GM12874 (cell line): ENCODE results near the gene NTN3.
A peak's percentile ranks its signal among the peaks of the same experiment; 100 is the strongest.

ENCODE experiments used
- CTCF ChIP-seq: IDR thresholded peaks from 2 replicates; pipeline ENCODE4 v1.5.1; 2011; ENCODE audit warnings: low read depth, mild to moderate bottlenecking, control low read depth, low read length, moderate library complexity; ENCODE audit not compliant: insufficient read depth

The NTN3 gene

GRCh38 chr16:2470234-2470601 is 879 bp upstream of the NTN3 start:
- no peak for TF ChIP-seq CTCF

GRCh38 chr16:2470603-2471015 is 488 bp upstream of the NTN3 start:
- TF ChIP-seq CTCF, result no peak

GRCh38 chr16:2471653-2472487 is 773 bp downstream of the NTN3 start:
- no peak for TF ChIP-seq CTCF

GRCh38 chr16:2472488-2472864 is 1.4 kb downstream of the NTN3 start:
- no peak for TF ChIP-seq CTCF

- no peak for TF ChIP-seq CTCF
Measured at GRCh38 chr16:2472885-2473445, 1.9 kb downstream of the NTN3 start.

- no peak for TF ChIP-seq CTCF
Measured at GRCh38 chr16:2473446-2473926, 2.4 kb downstream of the NTN3 start.

GRCh38 chr16:2473999-2474876 is 3.1 kb downstream of the NTN3 start:
- peak; percentile 68 for TF ChIP-seq CTCF
